HL-60 (cell line): ENCODE measurements around the gene TXNDC12.

Experiments used
- TF ChIP-seq, protein P1 (sequence below): IDR thresholded peaks from 2 replicates; pipeline ENCODE4 v1.6.1; 2012; ENCODE audit warnings: low read depth; ENCODE audit not compliant: insufficient replicate concordance
- TF ChIP-seq, protein P2 (sequence below): IDR thresholded peaks from one replicate; pipeline ENCODE4 v1.5.1; 2011; ENCODE audit warnings: low read length, control low read depth, inconsistent platforms; ENCODE audit not compliant: insufficient read depth

GRCh38 chr1:51998701-51999100 is 56.3 kb downstream of the TXNDC12 start:
- TF ChIP-seq, protein P1, sequence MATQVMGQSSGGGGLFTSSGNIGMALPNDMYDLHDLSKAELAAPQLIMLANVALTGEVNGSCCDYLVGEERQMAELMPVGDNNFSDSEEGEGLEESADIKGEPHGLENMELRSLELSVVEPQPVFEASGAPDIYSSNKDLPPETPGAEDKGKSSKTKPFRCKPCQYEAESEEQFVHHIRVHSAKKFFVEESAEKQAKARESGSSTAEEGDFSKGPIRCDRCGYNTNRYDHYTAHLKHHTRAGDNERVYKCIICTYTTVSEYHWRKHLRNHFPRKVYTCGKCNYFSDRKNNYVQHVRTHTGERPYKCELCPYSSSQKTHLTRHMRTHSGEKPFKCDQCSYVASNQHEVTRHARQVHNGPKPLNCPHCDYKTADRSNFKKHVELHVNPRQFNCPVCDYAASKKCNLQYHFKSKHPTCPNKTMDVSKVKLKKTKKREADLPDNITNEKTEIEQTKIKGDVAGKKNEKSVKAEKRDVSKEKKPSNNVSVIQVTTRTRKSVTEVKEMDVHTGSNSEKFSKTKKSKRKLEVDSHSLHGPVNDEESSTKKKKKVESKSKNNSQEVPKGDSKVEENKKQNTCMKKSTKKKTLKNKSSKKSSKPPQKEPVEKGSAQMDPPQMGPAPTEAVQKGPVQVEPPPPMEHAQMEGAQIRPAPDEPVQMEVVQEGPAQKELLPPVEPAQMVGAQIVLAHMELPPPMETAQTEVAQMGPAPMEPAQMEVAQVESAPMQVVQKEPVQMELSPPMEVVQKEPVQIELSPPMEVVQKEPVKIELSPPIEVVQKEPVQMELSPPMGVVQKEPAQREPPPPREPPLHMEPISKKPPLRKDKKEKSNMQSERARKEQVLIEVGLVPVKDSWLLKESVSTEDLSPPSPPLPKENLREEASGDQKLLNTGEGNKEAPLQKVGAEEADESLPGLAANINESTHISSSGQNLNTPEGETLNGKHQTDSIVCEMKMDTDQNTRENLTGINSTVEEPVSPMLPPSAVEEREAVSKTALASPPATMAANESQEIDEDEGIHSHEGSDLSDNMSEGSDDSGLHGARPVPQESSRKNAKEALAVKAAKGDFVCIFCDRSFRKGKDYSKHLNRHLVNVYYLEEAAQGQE = no peak
- TF ChIP-seq, protein P2, sequence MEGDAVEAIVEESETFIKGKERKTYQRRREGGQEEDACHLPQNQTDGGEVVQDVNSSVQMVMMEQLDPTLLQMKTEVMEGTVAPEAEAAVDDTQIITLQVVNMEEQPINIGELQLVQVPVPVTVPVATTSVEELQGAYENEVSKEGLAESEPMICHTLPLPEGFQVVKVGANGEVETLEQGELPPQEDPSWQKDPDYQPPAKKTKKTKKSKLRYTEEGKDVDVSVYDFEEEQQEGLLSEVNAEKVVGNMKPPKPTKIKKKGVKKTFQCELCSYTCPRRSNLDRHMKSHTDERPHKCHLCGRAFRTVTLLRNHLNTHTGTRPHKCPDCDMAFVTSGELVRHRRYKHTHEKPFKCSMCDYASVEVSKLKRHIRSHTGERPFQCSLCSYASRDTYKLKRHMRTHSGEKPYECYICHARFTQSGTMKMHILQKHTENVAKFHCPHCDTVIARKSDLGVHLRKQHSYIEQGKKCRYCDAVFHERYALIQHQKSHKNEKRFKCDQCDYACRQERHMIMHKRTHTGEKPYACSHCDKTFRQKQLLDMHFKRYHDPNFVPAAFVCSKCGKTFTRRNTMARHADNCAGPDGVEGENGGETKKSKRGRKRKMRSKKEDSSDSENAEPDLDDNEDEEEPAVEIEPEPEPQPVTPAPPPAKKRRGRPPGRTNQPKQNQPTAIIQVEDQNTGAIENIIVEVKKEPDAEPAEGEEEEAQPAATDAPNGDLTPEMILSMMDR = no peak
